Activated CD8-positive, alpha-beta T cell treated with anti-CD3 and anti-CD28 coated beads, Interleukin-2, amount 10 ng/mL, durations not matched to agents 7 days and 5 days (primary cell): Measurements from ENCODE around the gene DDX21. TPM values are rescaled to one million over a fixed set of nuclear protein-coding genes. Genes with fewer than 3 reads are reported as not detected.
A peak's percentile ranks its signal among the peaks of the same experiment; 100 is the strongest.
"Not testable (repeated sequence)": the region's sequence is repeated elsewhere in the genome, so short reads cannot be mapped to it uniquely, and the experiment has no call there.

Experiments
- ATAC-seq: fragments of 150-1000 bp; cut with Tn5 transposase; one replicate; pipeline ENCODE4 v1.10.0; 2021; ENCODE audit warnings: moderate library complexity
- CTCF ChIA-PET: fragments of 350-600 bp; sonication (Branson Sonifier 250); formaldehyde crosslinking; loops from one replicate; lab custom pipeline; 2021; ENCODE audit warnings: antibody characterized with exemption; lab: Charles Lee
- POLR2A ChIA-PET: fragments of 350-600 bp; sonication (Branson Sonifier 250); formaldehyde crosslinking; loops from one replicate; lab custom pipeline; 2021; ENCODE audit warnings: antibody characterized with exemption; lab: Charles Lee
- DNase-seq: peaks from one replicate; pipeline ENCODE4 v3.0.0-alpha.2; 2020
- H3K27ac Mint-ChIP-seq: one replicate; pipeline ENCODE4 v1.8.0; 2021; ENCODE audit warnings: mild to moderate bottlenecking, mixed read lengths
- H3K27me3 Mint-ChIP-seq: one replicate; pipeline ENCODE4 v1.8.0; 2021; ENCODE audit warnings: low read depth, mixed read lengths
- H3K36me3 Mint-ChIP-seq: one replicate; pipeline ENCODE4 v1.8.0; 2021; ENCODE audit warnings: low read depth, mixed read lengths
- H3K4me1 Mint-ChIP-seq: one replicate; pipeline ENCODE4 v1.8.0; 2021; ENCODE audit warnings: low read depth, mixed read lengths
- H3K4me3 Mint-ChIP-seq: one replicate; pipeline ENCODE4 v1.8.0; 2021; ENCODE audit warnings: mild to moderate bottlenecking, mixed read lengths
- H3K9me3 Mint-ChIP-seq: one replicate; pipeline ENCODE4 v1.8.0; 2022; ENCODE audit warnings: mixed read lengths; ENCODE audit not compliant: insufficient read depth
- total RNA-seq, 2 experiments: library from RNA; stranded (reverse); gene quantifications; one replicate each; pipeline ENCODE4 v1.2.3, GENCODE V29; 2021

DDX21 gene
- total RNA-seq, 2 experiments from 2014 or later, result 94.7 to 94.9 TPM

DNA sequence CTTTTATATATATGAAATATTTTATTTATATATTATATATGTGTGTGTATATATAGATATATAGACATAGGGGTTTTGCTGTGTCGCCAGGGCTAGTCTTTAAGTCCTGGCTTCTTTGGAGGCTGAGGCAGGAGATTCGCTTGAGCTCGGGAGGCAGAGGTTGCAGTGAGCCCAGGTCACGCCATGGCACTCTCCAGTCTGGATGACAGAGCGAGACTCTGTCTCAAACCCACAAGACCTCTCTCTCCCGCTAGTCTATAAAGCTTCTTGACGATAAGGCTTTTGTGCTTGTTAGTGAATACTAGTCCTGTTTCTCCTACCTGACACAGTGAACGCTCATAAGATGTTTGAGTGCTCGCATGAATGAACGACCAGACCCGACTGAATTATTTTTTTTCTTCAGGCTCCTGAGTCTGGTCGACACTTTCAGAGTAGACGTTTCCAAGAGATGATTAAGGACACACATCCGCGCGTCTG, 577 bp upstream of the DDX21 start:
- ChIA-PET POLR2A (interaction anchor here (0.6 to 2.3 kb wide), 20 partner anchors 9 to 273 kb away, joined by 3 to 11 read pairs (median 4); partner anchors contain the start of genes DDX50 and STOX1), CTCF (interaction anchor here (0.7 to 2.7 kb wide), 30 partner anchors 8 to 533 kb away, joined by 3 to 34 read pairs (median 5); partner anchors contain the start of gene STOX1)
- Mint-ChIP-seq H3K36me3 (peaks cover 40% of the 10 kb centered on the region), H3K9me3 (no peaks in the 10 kb centered on the region), H3K27ac (peak overlapping the region; percentile 100), H3K4me1 (peaks cover 31% of the 10 kb centered on the region), H3K27me3 (no peaks in the 10 kb centered on the region), H3K4me3 (peak overlapping the region; percentile 100)
- ATAC-seq (peak; percentile 32), DNase-seq (no peak)

GRCh38 chr10:68957284-68957615, 1.3 kb downstream of the DDX21 start:
- peak overlapping the region; percentile 100 for H3K27ac Mint-ChIP-seq
- peak overlapping the region; percentile 100 for H3K4me3 Mint-ChIP-seq
- H3K36me3 Mint-ChIP-seq, result peaks cover 49% of the 10 kb centered on the region
- H3K9me3 Mint-ChIP-seq, result no peaks in the 10 kb centered on the region
- POLR2A ChIA-PET, result interaction anchor here (0.6 to 2.1 kb wide), 5 partner anchors 12 to 456 kb away, joined by 3 to 7 read pairs (median 3); no protein-coding TSS in a partner anchor
- DNase-seq, result no peak
- H3K27me3 Mint-ChIP-seq, result no peaks in the 10 kb centered on the region
- ATAC-seq, result no peak
- CTCF ChIA-PET, result interaction anchor here (1.2 to 2.7 kb wide), 4 partner anchors 8 to 48 kb away, joined by 4 to 19 read pairs (median 12); no protein-coding TSS in a partner anchor
- peaks cover 40% of the 10 kb centered on the region for H3K4me1 Mint-ChIP-seq

GRCh38 chr10:68957654-68958053, 1.7 kb downstream of the DDX21 start:
- no peaks in the 10 kb centered on the region for H3K27me3 Mint-ChIP-seq
- ATAC-seq (no peak), DNase-seq (no peak)
- POLR2A ChIA-PET, result interaction anchor here (0.6 to 0.9 kb wide), 2 partner anchors 20 to 456 kb away, joined by 3 to 4 read pairs; no protein-coding TSS in a partner anchor
- peak overlapping the region; percentile 100 for H3K4me3 Mint-ChIP-seq
- H3K4me1 Mint-ChIP-seq, result peaks cover 41% of the 10 kb centered on the region
- peaks cover 50% of the 10 kb centered on the region for H3K36me3 Mint-ChIP-seq
- CTCF ChIA-PET, result interaction anchor here (1.2 to 2.7 kb wide), 3 partner anchors 9 to 48 kb away, joined by 4 to 19 read pairs (median 7); no protein-coding TSS in a partner anchor
- H3K9me3 Mint-ChIP-seq, result no peaks in the 10 kb centered on the region
- peak overlapping the region; percentile 100 for H3K27ac Mint-ChIP-seq

DNA sequence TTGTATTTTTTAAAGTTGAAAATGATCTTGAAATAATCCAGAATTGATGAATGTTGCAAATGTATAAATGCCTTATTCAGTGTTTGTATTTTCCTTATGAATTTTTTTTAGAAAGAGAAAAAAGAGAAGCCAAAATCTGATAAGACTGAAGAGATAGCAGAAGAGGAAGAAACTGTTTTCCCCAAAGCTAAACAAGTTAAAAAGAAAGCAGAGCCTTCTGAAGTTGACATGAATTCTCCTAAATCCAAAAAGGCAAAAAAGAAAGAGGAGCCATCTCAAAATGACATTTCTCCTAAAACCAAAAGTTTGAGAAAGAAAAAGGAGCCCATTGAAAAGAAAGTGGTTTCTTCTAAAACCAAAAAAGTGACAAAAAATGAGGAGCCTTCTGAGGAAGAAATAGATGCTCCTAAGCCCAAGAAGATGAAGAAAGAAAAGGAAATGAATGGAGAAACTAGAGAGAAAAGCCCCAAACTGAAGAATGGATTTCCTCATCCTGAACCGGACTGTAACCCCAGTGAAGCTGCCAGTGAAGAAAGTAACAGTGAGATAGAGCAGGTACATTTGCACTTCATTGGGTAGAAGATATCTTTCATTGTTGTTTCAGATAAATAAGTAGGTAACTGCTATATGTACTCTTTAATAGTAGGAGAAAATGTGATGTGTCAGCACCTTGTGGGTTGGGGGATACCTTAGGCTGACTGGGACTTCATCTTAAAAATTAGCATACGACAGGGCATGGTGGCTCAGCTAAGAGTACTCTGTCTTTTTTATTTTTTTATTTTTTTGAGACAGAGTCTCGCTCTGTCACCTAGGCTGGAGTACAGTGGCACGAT, 3.9 kb downstream of the DDX21 start:
- H3K27me3 Mint-ChIP-seq, result no peaks in the 10 kb centered on the region
- DNase-seq (peak; percentile 5), ATAC-seq (no peak)
- H3K4me1 Mint-ChIP-seq, result peaks cover 40% of the 10 kb centered on the region
- peak overlapping the region; percentile 1 for H3K4me3 Mint-ChIP-seq
- no peaks in the 10 kb centered on the region for H3K9me3 Mint-ChIP-seq
- ChIA-PET CTCF (interaction anchor here (0.8 to 2.2 kb wide), 3 partner anchors 9 to 19 kb away, joined by 3 to 11 read pairs (median 4); no protein-coding TSS in a partner anchor), POLR2A (interaction anchor here (1.1 kb wide), 1 partner anchor 29 kb away, joined by 3 read pairs; no protein-coding TSS in a partner anchor)
- peaks cover 58% of the 10 kb centered on the region for H3K36me3 Mint-ChIP-seq
- H3K27ac Mint-ChIP-seq, result peak overlapping the region; percentile 68

GRCh38 chr10:68963151-68963550, 7.2 kb downstream of the DDX21 start:
- ChIA-PET CTCF (no interaction called here), POLR2A (no interaction called here)
- Mint-ChIP-seq H3K4me3 (no peak overlapping the region), H3K9me3 (no peaks in the 10 kb centered on the region), H3K36me3 (peaks cover 68% of the 10 kb centered on the region), H3K27ac (no peak overlapping the region), H3K4me1 (peaks cover 29% of the 10 kb centered on the region), H3K27me3 (no peaks in the 10 kb centered on the region)
- ATAC-seq, result no peak
- DNase-seq, result no peak

- no peak overlapping the region for H3K27ac Mint-ChIP-seq
- H3K4me3 Mint-ChIP-seq, result no peak overlapping the region
- no peaks in the 10 kb centered on the region for H3K27me3 Mint-ChIP-seq
- H3K36me3 Mint-ChIP-seq, result peaks cover 71% of the 10 kb centered on the region
- DNase-seq (no peak), ATAC-seq (no peak)
- POLR2A ChIA-PET, result interaction anchor here (0.6 kb wide), 1 partner anchor 110 kb away, joined by 3 read pairs; no protein-coding TSS in a partner anchor
- CTCF ChIA-PET, result interaction anchor here (0.9 to 1.4 kb wide), 2 partner anchors 10 to 14 kb away, joined by 3 to 5 read pairs; no protein-coding TSS in a partner anchor
- H3K9me3 Mint-ChIP-seq, result no peaks in the 10 kb centered on the region
- peaks cover 27% of the 10 kb centered on the region for H3K4me1 Mint-ChIP-seq
Measured at GRCh38 chr10:68973975-68974374, 18.0 kb downstream of the DDX21 start.

- POLR2A ChIA-PET, CTCF ChIA-PET: not testable (repeated sequence)
- peaks cover 20% of the 10 kb centered on the region for H3K4me1 Mint-ChIP-seq
Measured at GRCh38 chr10:68975936-68976473, 20.0 kb downstream of the DDX21 start.

DNA sequence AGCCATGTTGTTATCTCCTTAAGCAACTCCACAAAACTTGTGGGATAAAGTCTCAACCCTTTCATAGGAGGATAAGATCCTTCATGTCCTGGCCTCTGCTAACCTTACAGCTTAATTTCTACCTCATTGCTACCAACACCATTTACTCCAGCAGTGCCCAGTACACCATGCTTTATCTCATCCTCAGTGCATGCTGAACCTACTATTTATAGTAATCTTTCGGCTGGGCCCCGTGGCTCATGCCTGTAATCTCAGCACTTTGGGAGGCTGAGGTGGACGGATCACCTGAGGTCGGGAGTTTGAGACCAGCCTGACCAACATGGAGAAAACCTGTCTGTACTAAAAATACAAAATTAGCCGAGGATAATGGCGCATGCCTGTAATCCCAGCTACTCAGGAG, 23.8 kb downstream of the DDX21 start:
- peaks cover 20% of the 10 kb centered on the region for H3K4me1 Mint-ChIP-seq
- H3K27me3 Mint-ChIP-seq, POLR2A ChIA-PET, ATAC-seq, H3K4me3 Mint-ChIP-seq, H3K9me3 Mint-ChIP-seq, DNase-seq: not testable (repeated sequence)
- H3K36me3 Mint-ChIP-seq, result peaks cover 68% of the 10 kb centered on the region
- peak overlapping the region; percentile 3 for H3K27ac Mint-ChIP-seq
- CTCF ChIA-PET, result interaction anchor here (1.7 to 2.0 kb wide), 3 partner anchors 9 to 113 kb away, joined by 5 to 13 read pairs (median 7); partner anchors contain the start of gene KIFBP

More at GRCh38 chr10:68975936-68976473, 20.0 kb downstream of the DDX21 start:
- not testable (repeated sequence) for H3K27me3 Mint-ChIP-seq, H3K4me3 Mint-ChIP-seq, H3K9me3 Mint-ChIP-seq, H3K27ac Mint-ChIP-seq, ATAC-seq, DNase-seq
- H3K36me3 Mint-ChIP-seq, result peaks cover 71% of the 10 kb centered on the region

DNA sequence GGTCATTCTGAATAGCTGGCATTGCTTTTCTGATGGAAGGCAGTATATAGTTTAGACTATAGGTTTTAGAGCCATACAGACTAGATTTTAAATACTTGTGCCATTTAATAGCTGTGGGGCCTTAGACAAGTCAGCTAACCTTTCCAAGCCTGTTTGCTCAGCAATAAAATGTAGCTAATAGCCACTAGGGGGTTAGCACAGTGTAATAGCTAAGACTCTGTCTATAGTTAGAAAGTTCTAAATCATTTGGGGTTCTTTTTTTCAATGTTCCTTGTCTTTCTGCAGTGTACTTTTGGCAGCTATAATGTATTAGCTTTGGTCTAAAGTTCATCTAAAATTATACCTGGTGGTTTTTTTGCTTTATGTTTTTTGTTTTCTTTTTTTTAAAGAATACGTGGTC, 25.1 kb downstream of the DDX21 start:
- ATAC-seq (peak; percentile 69), DNase-seq (no peak)
- POLR2A ChIA-PET, result interaction anchor here (1.0 kb wide), 1 partner anchor 78 kb away, joined by 14 read pairs; no protein-coding TSS in a partner anchor
- Mint-ChIP-seq H3K4me3 (no peak overlapping the region), H3K27ac (no peak overlapping the region), H3K9me3 (no peaks in the 10 kb centered on the region), H3K36me3 (peaks cover 65% of the 10 kb centered on the region), H3K4me1 (peaks cover 20% of the 10 kb centered on the region), H3K27me3 (no peaks in the 10 kb centered on the region)
- CTCF ChIA-PET, result interaction anchor here (0.6 to 1.7 kb wide), 8 partner anchors 8 to 161 kb away, joined by 3 to 8 read pairs (median 4); partner anchors contain the start of genes DDX21 and KIFBP

GRCh38 chr10:68982389-68982788, 26.4 kb downstream of the DDX21 start:
- POLR2A ChIA-PET, result no interaction called here
- Mint-ChIP-seq H3K27ac (no peak overlapping the region), H3K9me3 (no peaks in the 10 kb centered on the region), H3K36me3 (peaks cover 57% of the 10 kb centered on the region), H3K4me3 (no peak overlapping the region), H3K4me1 (peaks cover 21% of the 10 kb centered on the region), H3K27me3 (no peaks in the 10 kb centered on the region)
- no peak for DNase-seq
- CTCF ChIA-PET, result interaction anchor here (1.7 kb wide), 1 partner anchor 14 kb away, joined by 5 read pairs; no protein-coding TSS in a partner anchor
- ATAC-seq, result no peak

GRCh38 chr10:68987611-68988010, 31.6 kb downstream of the DDX21 start:
- H3K4me1 Mint-ChIP-seq, result peaks cover 39% of the 10 kb centered on the region
- DNase-seq, result no peak
- no peak overlapping the region for H3K27ac Mint-ChIP-seq
- no peaks in the 10 kb centered on the region for H3K9me3 Mint-ChIP-seq
- POLR2A ChIA-PET, result interaction anchor here (0.6 to 2.2 kb wide), 3 partner anchors 19 to 100 kb away, joined by 3 to 10 read pairs (median 4); partner anchors contain the start of genes DDX21 and SRGN
- no peak for ATAC-seq
- H3K36me3 Mint-ChIP-seq, result peaks cover 42% of the 10 kb centered on the region
- H3K27me3 Mint-ChIP-seq, result no peaks in the 10 kb centered on the region
- H3K4me3 Mint-ChIP-seq, result peak overlapping the region; percentile 99
- CTCF ChIA-PET, result interaction anchor here (0.9 to 3.2 kb wide), 13 partner anchors 8 to 421 kb away, joined by 3 to 14 read pairs (median 5); partner anchors contain the start of gene DDX21
